Activated B cell treated with CpG ODN at 0.5 μM for 24 hours (primary cell): ENCODE measurements around the gene PHF10. TPM values are rescaled to one million over a fixed set of nuclear protein-coding genes. Genes with fewer than 3 reads are reported as not detected.

ENCODE experiments used
- ATAC-seq: fragments of 200-7000 bp; cut with Tn5 transposase; one replicate; pipeline ENCODE4 v1.10.0; 2021; ENCODE audit warnings: low read depth, mild to moderate bottlenecking, moderate library complexity
- CTCF ChIA-PET: fragments of 350-600 bp; sonication (Branson Sonifier 250); formaldehyde crosslinking; loops from one replicate; lab custom pipeline; 2021; ENCODE audit warnings: antibody characterized with exemption; lab: Charles Lee
- POLR2A ChIA-PET: fragments of 350-600 bp; sonication (Branson Sonifier 250); formaldehyde crosslinking; loops from one replicate; lab custom pipeline; 2021; ENCODE audit warnings: antibody characterized with exemption; lab: Charles Lee
- DNase-seq: peaks from one replicate; pipeline ENCODE4 v3.0.0; 2022
- H3K27ac Mint-ChIP-seq: one replicate; pipeline ENCODE4 v1.8.0; 2020; ENCODE audit warnings: mixed read lengths
- H3K27me3 Mint-ChIP-seq: one replicate; pipeline ENCODE4 v1.8.0; 2021; ENCODE audit warnings: mixed read lengths
- H3K36me3 Mint-ChIP-seq: one replicate; pipeline ENCODE4 v1.8.0; 2021; ENCODE audit warnings: low read depth, mixed read lengths
- H3K4me1 Mint-ChIP-seq: one replicate; pipeline ENCODE4 v1.8.0; 2021; ENCODE audit warnings: mixed read lengths
- H3K4me3 Mint-ChIP-seq: one replicate; pipeline ENCODE4 v1.8.0; 2020; ENCODE audit warnings: mild to moderate bottlenecking, mixed read lengths
- H3K9me3 Mint-ChIP-seq: one replicate; pipeline ENCODE4 v1.8.0; 2020; ENCODE audit warnings: mixed read lengths
- CTCF ChIP-seq: fragments of 200-600 bp; IDR thresholded peaks from one replicate; pipeline ENCODE4 v1.8.0; 2022; ENCODE audit warnings: antibody characterized with exemption, mild to moderate bottlenecking
- intact Hi-C: fragments of 100-400 bp; cut with micrococcal nuclease; formaldehyde crosslinking; loops from one replicate; pipeline ENCODE4 v1.15.1; 2024
- total RNA-seq: library from RNA; stranded (reverse); gene quantifications from 2 replicates; pipeline ENCODE4 v1.2.3, GENCODE V29; 2022

PHF10 gene
- total RNA-seq, 1 donor from 2014 or later = 36.6 TPM

GRCh38 chr6:169714595-169714994 is 9.7 kb downstream of the PHF10 start:
- POLR2A ChIA-PET = no interaction called here
- CTCF ChIA-PET = no interaction called here
- H3K4me1 Mint-ChIP-seq = peaks cover 3% of the 10 kb centered on the region
- no peak overlapping the region for H3K27ac Mint-ChIP-seq
- H3K4me3 Mint-ChIP-seq = no peak overlapping the region
- H3K36me3 Mint-ChIP-seq = peaks cover 66% of the 10 kb centered on the region
- ATAC-seq (no peak), DNase-seq (no peak)
- no peaks in the 10 kb centered on the region for H3K27me3 Mint-ChIP-seq
- intact Hi-C loops = no loop called here
- TF ChIP-seq CTCF = no peak
- no peaks in the 10 kb centered on the region for H3K9me3 Mint-ChIP-seq

GRCh38 chr6:169714178-169714577 is 10.1 kb downstream of the PHF10 start:
- ChIA-PET CTCF (no interaction called here), POLR2A (no interaction called here)
- intact Hi-C loops = no loop called here
- no peak for TF ChIP-seq CTCF
- Mint-ChIP-seq H3K4me3 (no peak overlapping the region), H3K9me3 (no peaks in the 10 kb centered on the region), H3K4me1 (peaks cover 7% of the 10 kb centered on the region), H3K27ac (no peak overlapping the region), H3K36me3 (peaks cover 67% of the 10 kb centered on the region), H3K27me3 (no peaks in the 10 kb centered on the region)
- ATAC-seq (no peak), DNase-seq (no peak)

GRCh38 chr6:169710009-169710408 is 14.3 kb downstream of the PHF10 start:
- peaks cover 55% of the 10 kb centered on the region for H3K36me3 Mint-ChIP-seq
- no peak overlapping the region for H3K4me3 Mint-ChIP-seq
- peak overlapping the region; percentile 46 for H3K27ac Mint-ChIP-seq
- DNase-seq (no peak), ATAC-seq (no peak)
- no peak for TF ChIP-seq CTCF
- ChIA-PET CTCF (no interaction called here), POLR2A (interaction anchor here (1.2 kb wide), 1 partner anchor 13 kb away, joined by 4 read pairs; no protein-coding TSS in a partner anchor)
- intact Hi-C loops = no loop called here
- H3K4me1 Mint-ChIP-seq = peaks cover 32% of the 10 kb centered on the region
- H3K9me3 Mint-ChIP-seq = no peaks in the 10 kb centered on the region
- H3K27me3 Mint-ChIP-seq = no peaks in the 10 kb centered on the region

- Mint-ChIP-seq H3K4me3 (no peak overlapping the region), H3K27ac (no peak overlapping the region), H3K9me3 (no peaks in the 10 kb centered on the region), H3K4me1 (peaks cover 37% of the 10 kb centered on the region), H3K36me3 (peaks cover 50% of the 10 kb centered on the region), H3K27me3 (no peaks in the 10 kb centered on the region)
- TF ChIP-seq CTCF = no peak
- DNase-seq (no peak), ATAC-seq (no peak)
- intact Hi-C loops = no loop called here
- ChIA-PET POLR2A (interaction anchor here (1.0 to 1.2 kb wide), 3 partner anchors 14 to 16 kb away, joined by 3 to 4 read pairs (median 4); partner anchors contain the start of gene PHF10), CTCF (no interaction called here)
These were observed 15.0 kb downstream of the PHF10 start for GRCh38 chr6:169709293-169709692.

- DNase-seq (no peak), ATAC-seq (no peak)
- Mint-ChIP-seq H3K27ac (no peak overlapping the region), H3K27me3 (no peaks in the 10 kb centered on the region), H3K36me3 (peaks cover 55% of the 10 kb centered on the region), H3K4me3 (no peak overlapping the region), H3K4me1 (peaks cover 52% of the 10 kb centered on the region), H3K9me3 (no peaks in the 10 kb centered on the region)
- no peak for TF ChIP-seq CTCF
- POLR2A ChIA-PET = interaction anchor here (0.6 kb wide), 1 partner anchor 25 kb away, joined by 3 read pairs; no protein-coding TSS in a partner anchor
- intact Hi-C loops = no loop called here
- CTCF ChIA-PET = interaction anchor here (1.4 kb wide), 1 partner anchor 16 kb away, joined by 3 read pairs; no protein-coding TSS in a partner anchor
These were observed 16.5 kb downstream of the PHF10 start for GRCh38 chr6:169707772-169708171.
